ENCODE measurements around the gene SAMD4A. TPM values are rescaled to one million over a fixed set of nuclear protein-coding genes. Genes with fewer than 3 reads are reported as not detected.

Gene SAMD4A
- total RNA-seq, 1 donor, result 61.3 TPM

DNA sequence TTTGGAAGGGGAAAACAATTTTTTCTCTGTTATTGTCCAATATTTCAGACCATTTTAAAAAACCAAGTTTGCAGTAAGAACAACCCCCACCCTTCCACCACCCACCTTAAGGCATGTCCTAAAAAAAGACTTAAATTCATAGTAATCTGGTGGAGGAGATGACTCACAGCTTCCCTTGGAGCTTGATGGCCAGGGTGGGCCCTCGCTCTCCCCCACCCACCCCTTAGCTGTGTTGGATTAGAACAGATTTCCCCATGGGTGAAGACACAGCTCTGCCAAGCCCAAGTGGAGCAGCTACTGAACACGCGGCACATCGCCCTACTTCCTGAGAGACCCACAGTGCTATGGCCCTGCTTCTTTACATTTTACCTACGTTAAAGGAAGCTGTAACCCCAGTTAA, 195.4 kb downstream of the SAMD4A start:
- TF ChIP-seq, protein P1, sequence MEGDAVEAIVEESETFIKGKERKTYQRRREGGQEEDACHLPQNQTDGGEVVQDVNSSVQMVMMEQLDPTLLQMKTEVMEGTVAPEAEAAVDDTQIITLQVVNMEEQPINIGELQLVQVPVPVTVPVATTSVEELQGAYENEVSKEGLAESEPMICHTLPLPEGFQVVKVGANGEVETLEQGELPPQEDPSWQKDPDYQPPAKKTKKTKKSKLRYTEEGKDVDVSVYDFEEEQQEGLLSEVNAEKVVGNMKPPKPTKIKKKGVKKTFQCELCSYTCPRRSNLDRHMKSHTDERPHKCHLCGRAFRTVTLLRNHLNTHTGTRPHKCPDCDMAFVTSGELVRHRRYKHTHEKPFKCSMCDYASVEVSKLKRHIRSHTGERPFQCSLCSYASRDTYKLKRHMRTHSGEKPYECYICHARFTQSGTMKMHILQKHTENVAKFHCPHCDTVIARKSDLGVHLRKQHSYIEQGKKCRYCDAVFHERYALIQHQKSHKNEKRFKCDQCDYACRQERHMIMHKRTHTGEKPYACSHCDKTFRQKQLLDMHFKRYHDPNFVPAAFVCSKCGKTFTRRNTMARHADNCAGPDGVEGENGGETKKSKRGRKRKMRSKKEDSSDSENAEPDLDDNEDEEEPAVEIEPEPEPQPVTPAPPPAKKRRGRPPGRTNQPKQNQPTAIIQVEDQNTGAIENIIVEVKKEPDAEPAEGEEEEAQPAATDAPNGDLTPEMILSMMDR (IDR thresholded peaks at IDR 0.05; ENCODE audit: insufficient read depth, low read depth, low read length), result no peak
- DNase-seq (ENCODE audit: low read depth), result peak; percentile 25

GRCh38 chr14:54763761-54764160, 196.8 kb downstream of the SAMD4A start:
- H3K4me3 ChIP-seq (ENCODE audit: low read depth, low read length), result no peak overlapping the region
- DNase-seq (ENCODE audit: low read depth), result no peak
- TF ChIP-seq, protein P1 (IDR thresholded peaks at IDR 0.05; ENCODE audit: insufficient read depth, low read depth, low read length), result no peak

More for the DNA sequence above, 195.4 kb downstream of the SAMD4A start:
- H3K4me3 ChIP-seq (ENCODE audit: low read depth, low read length), result no peak overlapping the region

- no peak for DNase-seq (ENCODE audit: low read depth)
- TF ChIP-seq, protein P1 (IDR thresholded peaks at IDR 0.05; ENCODE audit: insufficient read depth, low read depth, low read length), result no peak
- H3K4me3 ChIP-seq (ENCODE audit: low read depth, low read length), result no peak overlapping the region
Observed at GRCh38 chr14:54766276-54767138, 199.6 kb downstream of the SAMD4A start.

GRCh38 chr14:54767139-54767431, 200.2 kb downstream of the SAMD4A start:
- DNase-seq (ENCODE audit: low read depth), result no peak
- TF ChIP-seq, protein P1 (IDR thresholded peaks at IDR 0.05; ENCODE audit: insufficient read depth, low read depth, low read length), result no peak
- no peak overlapping the region for H3K4me3 ChIP-seq (ENCODE audit: low read depth, low read length)

- no peak overlapping the region for H3K4me3 ChIP-seq (ENCODE audit: low read depth, low read length)
- DNase-seq (ENCODE audit: low read depth), result no peak
- TF ChIP-seq, protein P1 (IDR thresholded peaks at IDR 0.05; ENCODE audit: insufficient read depth, low read depth, low read length), result no peak
Observed at GRCh38 chr14:54767450-54767849, 200.5 kb downstream of the SAMD4A start.

DNA sequence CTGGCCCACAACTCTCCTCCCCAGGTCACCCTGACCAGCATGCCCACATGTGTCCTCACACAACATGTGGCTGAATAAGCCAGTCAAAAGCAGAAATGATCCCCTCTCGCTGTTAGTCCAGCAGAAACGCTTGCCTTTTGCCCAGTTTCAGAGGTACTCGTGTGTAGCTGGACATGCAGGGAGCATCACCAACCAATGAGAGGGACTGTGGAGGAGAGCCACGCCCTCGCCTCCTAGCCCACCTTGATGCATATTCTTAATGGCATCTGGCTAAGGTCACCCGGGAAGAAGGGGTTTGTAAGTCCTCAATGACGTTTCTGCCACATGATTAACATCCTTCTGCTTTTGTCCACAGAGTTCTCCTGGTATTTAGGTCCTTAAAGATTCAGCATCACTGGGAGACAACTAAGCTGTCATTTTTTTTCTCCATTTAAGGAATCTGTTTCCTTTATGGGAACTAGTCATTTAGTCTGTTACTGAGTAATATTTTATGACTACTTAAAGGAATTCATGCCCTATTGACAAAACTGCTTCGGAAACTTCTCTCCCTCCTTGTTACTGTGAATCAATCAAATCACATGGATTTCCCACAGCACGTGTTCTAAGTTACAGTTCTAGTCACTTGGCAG, 201.7 kb downstream of the SAMD4A start:
- no peak for DNase-seq (ENCODE audit: low read depth)
- TF ChIP-seq, protein P1 (IDR thresholded peaks at IDR 0.05; ENCODE audit: insufficient read depth, low read depth, low read length), result no peak
- H3K4me3 ChIP-seq (ENCODE audit: low read depth, low read length), result no peak overlapping the region
